A673 (cell line): ENCODE measurements around the gene GPSM1. TPM values are rescaled to one million over a fixed set of nuclear protein-coding genes. Genes with fewer than 3 reads are reported as not detected.

ENCODE experiments used
- BruUV-seq: library from RNA; stranded (reverse); fragments of 400-500 nt; replicated peaks from 2 replicates; lab custom pipeline; 2021; lab: Mats Ljungman, UMichigan
- CTCF ChIA-PET: fragments of 300-600 bp; sonication (Branson Sonifier 250); formaldehyde crosslinking; loops from one replicate; lab custom pipeline; 2022; ENCODE audit warnings: antibody characterized with exemption; lab: Charles Lee
- POLR2A ChIA-PET: fragments of 300-600 bp; sonication (Branson Sonifier 250); formaldehyde crosslinking; loops from one replicate; lab custom pipeline; 2022; ENCODE audit warnings: antibody characterized with exemption; ENCODE audit not compliant: low non-redundant PET; lab: Charles Lee
- DNase-seq: peaks from one replicate; pipeline ENCODE4 v3.0.0-alpha.2; 2015; ENCODE audit warnings: low spot score
- H3K27ac ChIP-seq: fragments of 200-600 bp; sonication (generic); 2 replicates; pipeline ENCODE4 v1.5.1; 2016; ENCODE audit warnings: mixed run types, low read depth, mild to moderate bottlenecking, mixed read lengths, antibody characterized with exemption, low read length; ENCODE audit not compliant: poor library complexity, severe bottlenecking
- H3K27me3 ChIP-seq: fragments of 200-600 bp; sonication (generic); replicated peaks from 2 replicates; pipeline ENCODE4 v1.6.1; 2017; ENCODE audit warnings: mixed run types, low read depth, mild to moderate bottlenecking, mixed read lengths, antibody characterized with exemption, low read length; ENCODE audit not compliant: insufficient read depth, poor library complexity
- H3K36me3 ChIP-seq: fragments of 200-600 bp; sonication (generic); 2 replicates; pipeline ENCODE4 v1.6.1; 2016; ENCODE audit warnings: mixed run types, mild to moderate bottlenecking, mixed read lengths, antibody characterized with exemption, low read length; ENCODE audit not compliant: insufficient read depth, poor library complexity, severe bottlenecking
- H3K4me1 ChIP-seq: fragments of 200-600 bp; sonication (generic); 2 replicates; pipeline ENCODE4 v1.6.1; 2017; ENCODE audit warnings: mixed run types, mild to moderate bottlenecking, mixed read lengths, antibody characterized with exemption, low read length; ENCODE audit not compliant: insufficient read depth, poor library complexity, severe bottlenecking
- H3K4me3 ChIP-seq: fragments of 200-600 bp; sonication (generic); 2 replicates; pipeline ENCODE4 v1.5.1; 2016; ENCODE audit warnings: low read depth, mixed run types, mild to moderate bottlenecking, mixed read lengths, low read length; ENCODE audit not compliant: poor library complexity, severe bottlenecking
- H3K9me3 ChIP-seq: fragments of 200-600 bp; sonication (generic); 2 replicates; pipeline ENCODE4 v1.6.1; 2016; ENCODE audit warnings: mixed run types, low read depth, mild to moderate bottlenecking, mixed read lengths, antibody characterized with exemption, low read length; ENCODE audit not compliant: poor library complexity, severe bottlenecking
- CTCF ChIP-seq: fragments of 300-800, 200-600 bp; sonication (generic); conservative IDR thresholded peaks from 2 replicates; pipeline ENCODE4 v1.5.1; 2017; ENCODE audit warnings: low read depth, mild to moderate bottlenecking, antibody characterized with exemption, low read length, moderate library complexity, mixed read lengths
- EZH2 ChIP-seq: fragments of 200-600 bp; sonication (generic); IDR thresholded peaks from 2 replicates; pipeline ENCODE4 v1.6.1; 2017; ENCODE audit warnings: borderline replicate concordance, low read depth, mild to moderate bottlenecking, mixed read lengths, antibody characterized with exemption, low read length; ENCODE audit not compliant: poor library complexity, severe bottlenecking
- intact Hi-C: fragments of 100-400 bp; cut with micrococcal nuclease; formaldehyde crosslinking; loops from one replicate; pipeline ENCODE4 v1.10.0; 2022; ENCODE audit not compliant: unreplicated experiment
- total RNA-seq: library from RNA; stranded (reverse); gene quantifications from 2 replicates; pipeline ENCODE4 v1.2.3, GENCODE V29; 2021

Gene GPSM1
- total RNA-seq, 1 experiment from 2014 or later = 36.4 TPM

- intact Hi-C loops = no loop called here
- H3K9me3 ChIP-seq = no peaks in the 10 kb centered on the region
- H3K4me1 ChIP-seq = no peaks in the 10 kb centered on the region
- POLR2A ChIA-PET = no interaction called here
- H3K27me3 ChIP-seq = no peaks in the 10 kb centered on the region
- TF ChIP-seq EZH2 (no peak), CTCF (no peak)
- no TSS peak for BruUV-seq
- no peak overlapping the region for H3K4me3 ChIP-seq
- H3K27ac ChIP-seq = no peak overlapping the region
- H3K36me3 ChIP-seq = no peaks in the 10 kb centered on the region
- CTCF ChIA-PET = no interaction called here
- no peak for DNase-seq
Observed at GRCh38 chr9:136353088-136353487, 25.7 kb downstream of the GPSM1 start.

- DNase-seq = no peak
- no peaks in the 10 kb centered on the region for H3K4me1 ChIP-seq
- CTCF ChIA-PET = no interaction called here
- no TSS peak for BruUV-seq
- H3K4me3 ChIP-seq = no peak overlapping the region
- no peak for TF ChIP-seq EZH2
- TF ChIP-seq CTCF = no peak
- H3K36me3 ChIP-seq = no peaks in the 10 kb centered on the region
- no peaks in the 10 kb centered on the region for H3K9me3 ChIP-seq
- POLR2A ChIA-PET = no interaction called here
- intact Hi-C loops = no loop called here
- H3K27me3 ChIP-seq = no peaks in the 10 kb centered on the region
- H3K27ac ChIP-seq = no peak overlapping the region
Observed at GRCh38 chr9:136353757-136354488, 26.6 kb downstream of the GPSM1 start.

GRCh38 chr9:136354592-136355085 lies 27.3 kb downstream of the GPSM1 start:
- BruUV-seq = no TSS peak
- Histone ChIP-seq H3K27me3 (no peaks in the 10 kb centered on the region), H3K9me3 (no peaks in the 10 kb centered on the region), H3K4me3 (no peak overlapping the region), H3K36me3 (no peaks in the 10 kb centered on the region), H3K27ac (no peak overlapping the region), H3K4me1 (no peaks in the 10 kb centered on the region)
- intact Hi-C loops = no loop called here
- DNase-seq = no peak
- TF ChIP-seq EZH2 = no peak
- no peak for TF ChIP-seq CTCF
- CTCF ChIA-PET = no interaction called here
- POLR2A ChIA-PET = no interaction called here
